ENCODE data around the gene ENSA.

ENSA gene

GRCh38 chr1:150606463-150607142 lies 22.8 kb downstream of the ENSA start:
- TF ChIP-seq FOXM1 (IDR thresholded peaks at IDR 0.05; ENCODE audit: borderline replicate concordance, low read depth) (no peak), EP300 (IDR thresholded peaks at IDR 0.05; ENCODE audit: borderline replicate concordance) (no peak), TAF1 (IDR thresholded peaks at IDR 0.05; ENCODE audit: low read depth) (no peak), USF1 (IDR thresholded peaks at IDR 0.05) (no peak), REST (IDR thresholded peaks at IDR 0.05; ENCODE audit: low read depth) (no peak), TCF12 (IDR thresholded peaks at IDR 0.05; ENCODE audit: low read depth) (no peak), CREB1 (IDR thresholded peaks at IDR 0.05; ENCODE audit: low read depth) (no peak), NFIC (IDR thresholded peaks at IDR 0.05) (no peak), TEAD4 (IDR thresholded peaks at IDR 0.05) (no peak), ZBTB7A (IDR thresholded peaks at IDR 0.05; ENCODE audit: low read depth) (no peak), CEBPB (IDR thresholded peaks at IDR 0.05) (no peak), YY1 (IDR thresholded peaks at IDR 0.05; ENCODE audit: low read depth) (no peak), EGR1 (IDR thresholded peaks at IDR 0.05) (no peak)
- TF ChIP-seq, protein P1, sequence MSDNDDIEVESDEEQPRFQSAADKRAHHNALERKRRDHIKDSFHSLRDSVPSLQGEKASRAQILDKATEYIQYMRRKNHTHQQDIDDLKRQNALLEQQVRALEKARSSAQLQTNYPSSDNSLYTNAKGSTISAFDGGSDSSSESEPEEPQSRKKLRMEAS (IDR thresholded peaks at IDR 0.05), result no peak

GRCh38 chr1:150604226-150604588 lies 25.2 kb downstream of the ENSA start:
- TF ChIP-seq FOXM1 (IDR thresholded peaks at IDR 0.05; ENCODE audit: borderline replicate concordance, low read depth) (no peak), TEAD4 (IDR thresholded peaks at IDR 0.05) (no peak), REST (IDR thresholded peaks at IDR 0.05; ENCODE audit: low read depth) (no peak), RAD21 (IDR thresholded peaks at IDR 0.05; ENCODE audit: low read depth) (no peak), CEBPB (IDR thresholded peaks at IDR 0.05) (no peak), USF1 (IDR thresholded peaks at IDR 0.05) (no peak), TAF1 (IDR thresholded peaks at IDR 0.05; ENCODE audit: low read depth) (no peak)
- TF ChIP-seq, protein P1 (IDR thresholded peaks at IDR 0.05), result no peak

DNA sequence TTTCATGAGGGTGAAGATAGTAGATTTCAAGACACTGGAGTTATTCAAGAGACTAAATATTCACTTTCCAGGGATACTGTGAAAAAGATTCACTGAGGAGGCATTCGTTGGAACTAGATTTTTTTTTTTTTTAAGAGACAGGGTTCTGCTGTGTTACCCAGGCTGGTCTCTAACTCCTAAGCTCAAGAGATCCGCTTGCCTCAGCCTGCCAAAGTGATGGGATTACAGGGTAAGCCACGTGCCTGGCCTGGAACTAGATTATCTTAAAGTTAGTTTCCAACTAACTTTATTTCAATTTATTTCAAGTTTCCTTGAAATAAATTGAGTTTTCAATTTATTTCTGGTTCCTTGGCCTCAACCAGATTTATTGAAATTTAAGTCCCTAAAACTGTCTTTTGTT lies 25.7 kb downstream of the ENSA start:
- TF ChIP-seq FOXM1 (IDR thresholded peaks at IDR 0.05; ENCODE audit: borderline replicate concordance, low read depth), result no peak
- no peak for TF ChIP-seq CREB1 (IDR thresholded peaks at IDR 0.05; ENCODE audit: low read depth)
- TF ChIP-seq CEBPB (IDR thresholded peaks at IDR 0.05), result no peak
- TF ChIP-seq RAD21 (IDR thresholded peaks at IDR 0.05; ENCODE audit: low read depth), result no peak
- TF ChIP-seq, protein P1 (IDR thresholded peaks at IDR 0.05), result no peak
- no peak for TF ChIP-seq EGR1 (IDR thresholded peaks at IDR 0.05)
- no peak for TF ChIP-seq TEAD4 (IDR thresholded peaks at IDR 0.05)
- no peak for TF ChIP-seq ZBTB7A (IDR thresholded peaks at IDR 0.05; ENCODE audit: low read depth)
- no peak for TF ChIP-seq EP300 (IDR thresholded peaks at IDR 0.05; ENCODE audit: borderline replicate concordance)
- TF ChIP-seq NFIC (IDR thresholded peaks at IDR 0.05), result no peak
- TF ChIP-seq TAF1 (IDR thresholded peaks at IDR 0.05; ENCODE audit: low read depth), result no peak
- no peak for TF ChIP-seq YY1 (IDR thresholded peaks at IDR 0.05; ENCODE audit: low read depth)
- no peak for TF ChIP-seq REST (IDR thresholded peaks at IDR 0.05; ENCODE audit: low read depth)
- TF ChIP-seq USF1 (IDR thresholded peaks at IDR 0.05), result no peak
- TF ChIP-seq TCF12 (IDR thresholded peaks at IDR 0.05; ENCODE audit: low read depth), result no peak

- TF ChIP-seq CREB1 (IDR thresholded peaks at IDR 0.05; ENCODE audit: low read depth), result no peak
- TF ChIP-seq TAF1 (IDR thresholded peaks at IDR 0.05; ENCODE audit: low read depth), result no peak
- TF ChIP-seq YY1 (IDR thresholded peaks at IDR 0.05; ENCODE audit: low read depth), result no peak
- TF ChIP-seq RAD21 (IDR thresholded peaks at IDR 0.05; ENCODE audit: low read depth), result no peak
- TF ChIP-seq USF1 (IDR thresholded peaks at IDR 0.05), result no peak
- TF ChIP-seq ZBTB7A (IDR thresholded peaks at IDR 0.05; ENCODE audit: low read depth), result no peak
- no peak for TF ChIP-seq CEBPB (IDR thresholded peaks at IDR 0.05)
- no peak for TF ChIP-seq EGR1 (IDR thresholded peaks at IDR 0.05)
- no peak for TF ChIP-seq NFIC (IDR thresholded peaks at IDR 0.05)
- no peak for TF ChIP-seq EP300 (IDR thresholded peaks at IDR 0.05; ENCODE audit: borderline replicate concordance)
- TF ChIP-seq FOXM1 (IDR thresholded peaks at IDR 0.05; ENCODE audit: borderline replicate concordance, low read depth), result no peak
- TF ChIP-seq TEAD4 (IDR thresholded peaks at IDR 0.05), result no peak
- TF ChIP-seq TCF12 (IDR thresholded peaks at IDR 0.05; ENCODE audit: low read depth), result no peak
- TF ChIP-seq, protein P1 (IDR thresholded peaks at IDR 0.05), result no peak
- TF ChIP-seq REST (IDR thresholded peaks at IDR 0.05; ENCODE audit: low read depth), result no peak
Observed at GRCh38 chr1:150601540-150601939, 27.9 kb downstream of the ENSA start.

Measured in Ishikawa (cell line).